Stimulated activated CD8-positive, alpha-beta memory T cell treated with anti-CD3 and anti-CD28 coated beads, Interleukin-4, amount 100 ng/mL, for 48 hours (primary cell): Measurements from ENCODE around the gene PRDM16.

Source experiments
- DNase-seq: peaks from one replicate; pipeline ENCODE4 v3.0.0-alpha.2; 2020

Gene PRDM16

DNA sequence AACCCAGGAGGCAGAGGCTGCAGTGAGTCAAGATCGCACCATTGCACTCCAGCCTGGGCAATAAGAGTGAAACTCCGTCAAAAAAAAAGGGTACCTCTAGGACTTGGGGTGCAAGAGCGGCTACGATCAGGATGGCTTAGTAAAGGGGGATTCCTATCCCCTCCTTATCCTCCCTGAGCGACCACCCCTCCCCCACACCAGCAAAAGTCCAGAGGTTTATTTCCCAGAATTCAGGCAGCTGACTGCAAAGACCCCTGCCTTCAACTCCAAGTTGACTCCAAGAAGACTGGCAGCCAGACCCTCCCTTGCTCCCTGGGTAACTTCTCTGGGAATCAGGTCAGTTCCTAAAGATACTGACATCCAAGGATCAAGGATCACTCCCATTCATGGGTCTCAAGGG, 12.4 kb upstream of the PRDM16 start:
- no peak for DNase-seq

DNA sequence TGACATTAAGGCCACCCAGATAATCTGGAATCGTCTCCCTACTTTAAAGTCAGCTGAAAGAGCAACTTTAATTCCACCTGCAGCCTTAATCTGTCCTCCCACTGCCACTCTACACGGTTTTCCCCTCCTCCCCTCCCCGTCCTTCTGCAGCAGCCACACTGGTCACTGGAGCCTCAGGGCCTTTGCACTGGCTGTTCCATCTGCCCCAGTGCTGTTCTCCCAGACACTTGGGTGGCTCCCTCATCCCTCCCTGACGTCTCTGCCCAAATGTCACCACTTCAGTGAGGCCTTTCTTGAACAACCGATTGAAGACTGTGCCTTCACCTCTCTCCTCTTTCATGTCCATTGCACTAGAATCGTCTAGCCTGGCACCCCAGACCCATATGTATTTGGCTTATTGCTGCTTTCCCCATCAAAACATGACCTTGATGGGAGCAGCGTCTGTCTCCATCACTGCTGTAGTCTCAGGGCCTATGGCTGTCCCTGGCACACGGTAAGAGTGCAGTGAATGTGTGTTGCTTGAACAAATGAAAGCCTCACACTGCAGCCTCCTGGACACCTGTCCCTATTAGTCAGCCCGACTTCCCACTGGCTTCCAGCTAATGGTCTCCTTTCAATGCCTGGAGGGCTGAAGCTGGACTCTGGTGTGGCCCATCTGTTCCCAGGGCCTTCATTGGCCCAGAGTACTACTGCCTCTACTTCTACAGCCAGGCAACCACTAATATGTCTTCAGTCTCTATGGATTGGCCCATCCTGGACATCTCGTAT, 10.6 kb upstream of the PRDM16 start:
- no peak for DNase-seq

DNA sequence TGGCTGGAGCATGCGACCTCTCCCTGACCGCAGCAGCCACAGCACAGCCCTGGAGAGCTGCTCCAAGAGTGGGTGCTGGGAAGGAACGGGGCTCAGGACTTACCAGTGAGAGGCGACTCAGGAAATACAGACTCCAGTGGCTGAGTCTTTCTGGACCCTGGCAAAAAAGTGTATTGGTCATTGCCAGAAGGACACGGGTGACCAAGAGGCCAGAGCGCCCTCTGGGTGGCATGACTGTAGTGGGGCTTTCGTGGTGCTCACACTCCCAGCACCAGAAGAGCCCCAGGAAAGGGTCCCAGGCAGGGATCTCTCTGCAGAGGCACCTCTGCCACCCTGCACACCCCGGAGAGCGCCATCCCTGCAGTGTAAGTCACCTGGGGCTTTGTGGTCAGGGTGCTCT, 8.9 kb upstream of the PRDM16 start:
- DNase-seq = no peak

DNA sequence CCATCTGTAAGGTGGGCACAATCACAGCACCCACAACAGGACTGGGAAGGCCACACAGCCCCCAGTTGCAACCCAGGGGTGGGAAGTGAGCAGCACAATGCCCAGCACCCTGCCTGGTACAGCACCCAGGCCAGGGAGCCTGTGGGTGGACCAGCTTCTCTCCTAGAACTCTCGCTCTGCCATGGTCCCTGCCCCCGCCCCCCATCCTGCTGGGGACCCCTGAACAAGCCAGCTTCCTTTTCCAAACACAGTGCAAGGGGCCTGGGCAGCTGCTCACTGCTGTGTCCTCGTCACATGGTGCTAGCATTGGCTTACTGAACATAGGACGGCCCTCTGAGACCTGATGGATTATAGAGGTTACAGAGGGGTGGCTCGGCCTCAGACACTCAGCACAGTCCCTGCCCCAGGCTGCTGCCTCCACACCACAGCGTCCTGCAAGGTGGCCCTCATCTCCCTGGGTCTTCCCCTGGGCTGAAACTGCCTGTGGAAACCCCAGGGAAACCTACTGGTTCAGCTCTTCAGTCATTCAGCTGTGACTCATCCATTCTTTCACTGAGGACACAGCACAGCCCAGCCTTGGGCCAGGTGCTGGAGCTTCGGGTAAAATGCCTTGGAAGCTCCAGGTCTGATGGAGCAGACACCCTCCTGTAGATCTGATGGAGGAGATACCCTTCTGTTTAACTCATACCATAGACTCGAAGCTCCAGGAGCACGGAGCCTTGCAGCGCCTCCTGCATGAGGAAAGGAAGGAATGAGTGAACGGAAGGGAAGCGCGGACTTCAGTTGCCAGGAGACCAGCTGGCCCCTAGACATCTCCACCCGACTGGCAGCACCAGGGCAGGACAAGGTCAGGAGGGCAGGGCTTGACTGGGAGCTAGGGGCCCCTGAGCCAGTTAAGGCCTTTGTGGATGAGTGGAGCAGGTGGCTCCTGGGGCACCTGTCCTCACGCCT, 8.1 kb upstream of the PRDM16 start:
- no peak for DNase-seq

DNA sequence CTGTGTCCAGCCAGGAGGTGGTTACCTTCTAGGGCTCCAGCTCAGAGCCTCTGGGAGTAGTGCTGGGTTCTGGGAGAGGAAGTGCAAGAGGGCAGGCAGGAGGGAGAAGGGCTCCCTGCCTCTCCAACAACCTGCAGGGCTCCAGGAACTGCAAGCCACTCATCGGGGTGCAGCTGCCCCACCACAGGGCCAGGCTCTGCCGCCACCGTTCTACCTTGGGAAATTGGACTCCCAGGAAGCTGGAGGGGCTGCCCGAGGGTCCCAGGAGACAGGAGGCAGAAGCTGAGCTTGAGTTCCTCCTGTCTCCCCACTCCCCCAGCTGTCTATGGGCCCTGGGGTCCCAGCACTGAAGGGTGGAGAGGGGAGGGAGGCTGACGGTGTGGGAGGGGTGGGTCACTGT, 7.4 kb upstream of the PRDM16 start:
- no peak for DNase-seq

DNA sequence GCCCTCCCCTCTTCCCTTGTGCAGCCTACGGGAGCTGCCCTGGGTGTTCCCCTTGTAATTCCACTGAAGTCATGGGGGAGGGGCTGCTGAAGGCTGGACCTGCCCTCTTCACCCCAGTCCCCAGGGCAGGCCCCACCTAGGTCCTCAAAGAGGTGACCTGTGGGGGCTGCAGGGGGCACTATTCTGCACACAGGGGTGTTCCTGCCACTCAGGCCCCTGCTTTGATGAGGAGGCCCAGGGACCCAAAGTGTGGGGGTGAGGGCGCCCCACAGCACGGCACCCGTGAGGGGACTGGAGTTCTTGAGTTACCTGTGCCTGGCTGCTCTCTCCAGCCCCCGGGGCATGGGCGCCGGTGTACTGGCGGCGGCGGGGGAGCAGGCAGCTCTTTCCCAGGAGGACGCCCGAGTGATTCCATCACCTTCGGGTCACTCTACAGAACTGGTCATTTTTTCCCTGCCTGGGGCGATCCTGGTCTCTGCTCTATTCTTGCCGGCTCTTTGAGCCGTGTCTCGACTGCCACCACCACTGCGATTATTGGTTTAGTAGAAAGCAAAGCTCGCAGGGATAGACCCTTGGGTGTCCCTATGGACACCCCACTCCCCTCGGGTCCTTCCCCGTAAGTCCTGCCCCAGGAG, 6.9 kb upstream of the PRDM16 start:
- DNase-seq = no peak

DNA sequence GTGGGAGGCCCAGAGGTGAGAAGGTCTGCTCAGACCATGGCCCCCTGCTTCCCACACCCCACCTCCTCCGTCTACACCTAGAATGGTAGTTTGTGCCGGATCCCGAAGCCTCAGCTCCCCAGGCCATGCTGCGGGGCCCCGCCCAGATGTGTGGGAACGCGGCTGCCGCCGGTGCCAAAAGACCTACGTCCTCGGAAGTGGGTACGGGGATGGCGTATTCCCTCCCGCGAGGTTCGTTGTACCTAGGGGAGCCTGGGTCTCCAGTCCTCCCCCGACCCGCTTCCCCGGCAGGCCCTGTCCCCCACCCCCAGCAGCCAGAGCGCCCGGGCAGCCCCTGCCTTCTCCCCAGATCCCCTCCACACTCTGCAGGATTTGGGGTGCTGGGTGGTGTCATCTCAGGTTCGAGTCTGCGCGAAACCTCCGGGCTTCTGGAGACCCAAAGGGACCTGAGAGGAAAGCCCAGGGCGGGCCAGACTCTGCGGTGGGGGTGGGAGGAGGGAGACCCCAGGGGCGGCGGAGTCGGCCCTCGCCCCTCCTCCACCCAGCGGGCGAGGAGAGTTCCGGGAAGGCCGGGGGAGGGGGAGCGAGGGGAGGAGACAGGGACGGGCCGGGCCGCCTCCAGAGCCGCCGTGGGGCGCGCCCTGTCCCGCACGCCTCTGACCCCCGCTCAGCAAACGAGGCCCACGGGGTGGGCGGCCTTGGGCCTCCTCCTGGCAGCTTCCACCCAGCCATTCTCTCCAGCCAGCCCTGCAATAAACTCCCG, 6.2 kb upstream of the PRDM16 start:
- DNase-seq = no peak

DNA sequence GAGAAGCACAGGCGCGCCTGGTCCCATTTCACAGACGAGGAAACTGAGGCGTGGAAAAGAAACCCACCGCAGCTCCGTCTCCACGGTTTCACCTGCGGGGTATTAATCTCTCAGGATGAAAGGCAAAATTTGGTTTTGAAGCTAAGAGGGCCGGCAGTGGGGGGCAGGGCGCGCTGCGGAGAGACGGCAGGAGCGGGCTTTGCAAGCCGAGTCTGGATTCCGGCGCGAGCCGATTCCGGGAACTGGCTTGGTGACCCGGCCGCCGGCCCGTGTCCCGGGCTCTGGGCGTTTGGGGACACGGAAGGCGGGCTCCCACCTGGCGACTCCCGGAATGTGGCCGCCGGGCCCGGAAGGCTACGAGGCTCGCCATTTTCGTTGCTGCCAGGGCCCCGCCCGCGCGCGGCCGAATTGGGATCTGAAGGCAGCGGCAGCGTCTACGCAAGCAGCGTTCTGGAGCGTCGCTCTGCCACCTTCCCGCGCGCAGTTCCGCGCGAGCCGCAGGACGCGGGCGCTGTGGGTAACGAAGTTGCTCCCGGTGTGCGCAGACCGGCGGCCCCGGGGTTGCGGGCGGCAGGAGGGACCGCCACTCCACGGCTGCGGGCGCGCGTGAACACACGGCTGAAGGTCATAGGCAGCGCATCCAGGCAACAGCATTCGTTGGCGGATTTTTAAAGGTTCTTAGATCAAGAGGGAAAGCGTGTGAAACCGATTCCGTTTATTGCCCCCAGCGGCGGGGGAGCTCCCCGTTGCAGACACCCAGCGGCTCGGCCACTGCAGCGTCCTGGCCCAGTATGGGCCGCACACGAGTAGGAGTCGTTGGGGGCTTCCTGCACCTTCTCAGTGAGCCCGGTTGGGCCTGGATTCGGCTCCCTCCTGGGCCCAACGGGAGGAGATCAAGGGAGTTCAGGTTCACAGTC, 5.4 kb upstream of the PRDM16 start:
- DNase-seq = no peak

DNA sequence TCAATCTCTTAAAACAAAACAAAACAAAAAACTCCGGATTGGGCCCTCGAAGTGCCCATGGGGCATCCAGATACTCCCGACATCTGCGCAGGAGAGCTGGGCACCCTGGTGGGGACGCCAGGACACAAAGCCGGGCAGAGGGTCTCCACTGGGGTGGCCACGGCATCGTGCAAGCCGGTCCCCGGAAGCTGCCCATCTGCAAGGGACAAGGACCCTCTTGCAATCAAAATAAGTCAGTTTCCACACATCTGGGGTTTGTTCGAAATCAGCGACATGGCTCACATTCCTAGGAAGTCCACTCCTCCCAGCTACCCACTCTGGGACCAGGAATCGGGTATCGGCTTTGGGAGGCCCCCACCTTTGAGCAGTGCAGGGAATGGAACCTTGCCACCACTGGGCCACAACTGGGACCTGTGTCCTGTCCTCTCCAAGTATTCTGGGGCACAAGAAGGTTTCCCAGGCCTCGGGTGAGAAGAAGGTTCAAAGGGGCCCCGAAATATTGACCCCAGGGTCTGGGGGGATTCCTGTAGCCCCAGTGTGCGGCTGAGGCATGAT, 4.6 kb upstream of the PRDM16 start:
- DNase-seq = no peak

DNA sequence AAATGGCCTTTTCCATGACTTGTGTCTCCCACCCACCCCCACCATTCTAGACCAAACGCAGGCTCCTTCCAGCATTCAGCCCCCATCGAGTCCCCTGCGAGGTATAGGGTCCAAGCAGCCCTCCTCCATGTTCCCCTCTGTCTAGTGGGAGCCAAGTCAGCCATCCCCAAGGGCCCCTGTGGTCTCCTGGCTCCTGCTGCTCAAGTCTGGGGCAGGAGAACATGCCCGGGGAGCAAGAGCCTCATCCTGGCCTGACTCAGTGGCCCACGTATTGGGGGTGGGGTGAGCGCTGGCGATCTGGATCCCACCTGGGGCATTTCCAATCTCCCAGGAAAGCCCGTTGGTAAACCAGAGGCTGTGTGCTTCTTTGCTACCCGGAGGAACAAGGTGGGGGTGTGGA, 4.1 kb upstream of the PRDM16 start:
- no peak for DNase-seq

DNA sequence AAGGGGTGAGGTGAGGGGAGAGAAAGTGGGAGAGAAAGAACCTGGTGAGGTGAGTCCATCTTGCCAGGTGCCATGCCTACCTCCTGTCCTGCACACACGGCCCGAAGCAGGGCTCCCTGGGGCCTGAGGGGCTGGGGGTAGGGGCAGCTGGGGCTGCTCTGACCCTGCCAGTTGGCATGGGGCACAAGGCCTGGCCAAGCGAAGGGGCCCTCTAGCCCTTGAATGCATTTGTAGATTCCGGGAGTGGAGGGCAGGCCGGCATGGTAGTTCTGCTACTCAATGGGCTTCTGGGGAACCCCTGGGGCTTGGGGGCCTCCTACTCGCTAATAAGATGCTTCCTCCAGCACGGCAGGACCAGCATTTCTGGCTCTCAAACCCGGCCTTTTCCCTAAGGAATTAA, 3.6 kb upstream of the PRDM16 start:
- DNase-seq = no peak

DNA sequence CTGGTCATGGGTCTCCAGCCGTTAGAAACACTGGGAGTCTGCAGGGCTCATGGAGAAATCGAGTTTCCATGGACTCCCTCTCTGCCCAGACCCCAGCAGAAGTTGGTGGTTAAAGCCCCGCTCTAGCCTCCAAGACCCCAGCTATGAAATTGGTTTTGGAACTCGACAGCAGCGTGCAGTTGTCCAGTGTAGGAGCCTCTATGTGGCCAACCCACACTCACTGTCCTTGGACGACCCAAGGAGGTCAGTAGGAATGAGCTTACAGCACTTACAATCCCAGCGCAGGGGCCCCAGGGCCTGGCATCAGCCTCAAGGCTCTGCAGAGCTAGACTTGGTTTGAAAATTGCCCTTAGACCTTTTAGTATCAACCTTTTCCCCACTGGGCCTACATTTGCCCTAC, 3.2 kb upstream of the PRDM16 start:
- DNase-seq = no peak

DNA sequence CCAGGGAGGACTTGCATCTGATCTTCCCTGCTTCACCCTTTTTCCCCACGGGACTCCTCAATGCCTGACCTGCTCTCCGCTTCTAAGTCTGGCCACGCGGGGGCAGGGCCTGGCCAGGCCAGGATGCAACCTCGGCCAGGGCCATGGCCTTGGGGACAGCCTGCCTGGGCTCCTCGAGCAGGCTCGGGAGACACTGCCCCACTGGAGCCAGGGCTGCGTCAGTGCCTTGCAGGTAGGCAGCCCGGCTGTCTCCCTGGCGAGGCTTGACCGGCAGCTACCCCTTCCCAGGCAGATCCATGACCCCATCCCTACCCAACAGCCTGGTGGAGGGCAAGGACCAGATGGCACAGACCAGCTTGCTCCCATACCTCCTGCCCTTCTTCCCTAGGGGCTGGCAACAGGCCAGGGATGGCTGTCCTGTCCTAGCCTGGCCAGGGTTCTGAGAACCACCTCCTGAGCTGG, 2.7 kb upstream of the PRDM16 start:
- no peak for DNase-seq

DNA sequence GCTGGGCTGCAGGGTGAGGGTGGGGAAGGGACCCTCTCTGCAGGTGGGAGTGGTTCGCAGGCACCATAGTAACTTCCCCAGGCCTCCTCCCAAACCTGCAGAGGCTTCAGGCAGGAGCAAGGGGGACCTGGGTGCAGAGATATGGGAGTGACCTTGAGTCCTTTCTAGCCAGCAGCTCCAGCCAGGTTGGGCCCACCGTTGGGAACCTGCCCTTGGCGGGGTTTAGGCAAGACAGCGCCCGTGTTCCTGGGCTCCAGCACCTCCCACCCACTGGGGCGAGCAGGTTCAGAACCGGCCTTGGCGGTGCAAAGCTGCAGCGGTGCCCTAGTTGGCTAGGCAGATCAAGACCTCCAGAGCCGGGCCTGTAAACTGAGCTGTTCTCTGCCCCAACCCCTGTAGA, 2.2 kb upstream of the PRDM16 start:
- no peak for DNase-seq

DNA sequence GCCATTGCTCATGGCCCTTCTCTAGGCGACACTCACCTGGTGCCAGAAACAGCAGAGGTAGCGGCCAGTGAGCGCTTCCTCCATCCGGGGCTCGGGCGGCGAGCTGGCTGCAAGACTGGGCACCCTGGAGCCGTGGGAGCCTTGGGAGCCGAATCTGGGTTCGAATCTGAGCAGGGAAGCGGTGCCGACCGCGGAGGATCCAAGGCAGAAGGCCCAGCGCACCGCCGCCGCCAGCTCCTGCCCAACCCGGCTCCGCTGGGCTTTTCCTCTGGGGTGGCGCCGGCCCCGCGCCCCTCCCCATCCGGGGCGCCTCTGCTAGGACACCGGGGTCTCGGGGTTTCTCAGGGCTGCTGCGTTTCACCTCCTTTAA, 1.7 kb upstream of the PRDM16 start:
- no peak for DNase-seq

DNA sequence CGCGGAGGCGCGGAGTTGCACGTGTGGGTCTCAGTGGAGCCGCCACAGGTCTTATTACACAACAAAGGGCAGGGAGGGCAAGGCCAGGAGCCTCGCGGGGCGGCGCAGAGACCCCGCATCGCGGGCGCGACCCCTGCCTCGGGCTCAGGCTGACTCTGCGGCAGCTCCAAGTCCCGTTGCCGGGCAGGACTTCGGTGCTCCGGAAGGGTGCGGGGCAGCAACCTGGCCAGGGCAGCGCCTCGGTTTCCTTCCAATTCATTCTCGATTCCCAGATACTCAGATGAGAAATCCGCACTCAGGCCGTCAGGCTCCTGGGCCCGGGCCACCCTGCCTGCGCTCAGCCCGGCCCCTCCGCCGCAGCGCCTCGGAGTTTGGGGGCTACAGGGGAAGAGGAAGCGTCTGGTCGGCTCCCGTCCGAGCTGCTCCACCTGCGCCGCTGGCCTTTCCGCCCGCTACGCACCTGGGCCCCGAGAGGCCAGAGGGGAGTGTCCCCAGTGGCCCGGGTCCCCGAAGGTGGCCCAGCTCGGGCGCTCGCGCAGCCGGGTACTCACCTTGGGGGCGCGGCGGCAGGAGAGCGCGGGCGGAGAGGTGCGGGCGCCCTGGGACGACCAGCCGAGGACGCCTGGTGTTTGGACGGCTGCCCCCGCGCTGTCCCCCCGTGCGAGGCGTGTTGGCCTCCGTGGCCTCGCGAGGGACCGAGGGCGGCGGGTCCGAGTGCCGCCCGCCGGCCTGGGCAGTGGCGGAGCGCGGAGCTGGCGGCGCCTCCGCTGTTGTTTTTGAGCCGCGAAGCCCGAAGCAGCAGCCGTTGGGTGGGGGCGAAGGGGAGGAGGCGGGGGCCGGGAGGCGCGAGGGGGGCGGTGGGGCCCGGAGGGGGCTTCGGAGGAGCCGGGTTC, 1.1 kb upstream of the PRDM16 start:
- DNase-seq = no peak

DNA sequence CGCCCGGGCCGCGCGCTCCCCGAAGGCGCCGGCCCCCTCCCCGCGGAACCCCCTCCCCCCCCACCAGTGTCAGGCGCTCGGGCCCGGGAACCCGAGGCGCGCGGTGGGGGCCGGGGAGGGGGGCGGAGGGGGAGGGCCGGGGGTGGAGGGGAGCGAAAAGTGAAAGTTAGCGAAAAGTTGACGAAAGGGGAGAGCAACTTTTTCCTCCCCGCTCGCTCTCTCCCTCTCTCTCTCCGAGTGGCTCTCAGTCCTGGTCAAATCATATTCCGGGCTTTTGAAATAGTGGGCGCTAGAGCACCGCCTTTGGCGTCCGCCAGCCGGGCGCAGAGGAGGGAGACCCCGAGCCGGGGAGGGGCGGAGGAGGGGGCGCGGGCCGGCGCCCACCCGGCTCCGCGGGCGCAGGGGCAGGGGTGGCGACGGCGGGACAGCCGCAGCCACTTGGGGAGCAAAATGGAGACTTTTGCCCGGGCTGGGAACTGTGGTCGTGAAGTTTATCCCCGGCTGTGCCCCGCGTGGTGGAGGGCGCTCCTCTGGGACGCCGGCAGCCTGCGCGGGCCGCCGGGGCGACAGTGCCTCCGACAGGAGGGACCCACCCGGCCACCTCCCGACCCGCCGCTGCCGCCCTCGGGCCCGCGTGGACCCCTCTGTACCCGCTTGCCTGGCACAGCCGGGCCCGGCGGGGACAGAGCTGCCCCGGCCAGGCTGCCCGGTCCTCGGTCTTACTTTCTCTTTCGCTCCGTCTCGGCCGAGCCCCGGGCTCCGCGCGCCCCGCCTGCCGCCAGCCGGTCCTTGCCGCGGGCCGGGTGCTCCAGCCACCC, 697 bp downstream of the PRDM16 start:
- DNase-seq = no peak

DNA sequence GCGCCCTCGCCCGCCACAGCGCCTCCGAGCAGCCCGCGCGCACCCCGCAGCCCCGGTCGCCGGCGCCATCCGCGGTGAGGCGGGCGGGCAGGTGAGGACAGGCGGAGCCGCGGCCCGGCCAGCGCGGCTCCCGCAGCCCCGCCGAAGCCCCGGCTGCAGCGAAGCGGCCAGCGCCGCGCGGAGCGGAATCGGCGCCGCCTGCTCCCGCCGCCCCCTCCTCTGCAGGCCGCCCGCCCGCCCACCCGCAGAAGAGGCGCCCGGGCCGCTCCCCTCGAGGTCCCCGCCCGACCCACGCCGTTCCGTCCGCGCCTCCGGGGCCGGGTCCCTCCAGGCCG, 1.3 kb downstream of the PRDM16 start:
- no peak for DNase-seq
